Brain pericyte (primary cell): ENCODE results near the gene BPIFB2.

Experiments
- DNase-seq: peaks from one replicate; pipeline ENCODE4 v3.0.0-alpha.2; 2012; ENCODE audit warnings: low read depth, low spot score

BPIFB2 gene

DNA sequence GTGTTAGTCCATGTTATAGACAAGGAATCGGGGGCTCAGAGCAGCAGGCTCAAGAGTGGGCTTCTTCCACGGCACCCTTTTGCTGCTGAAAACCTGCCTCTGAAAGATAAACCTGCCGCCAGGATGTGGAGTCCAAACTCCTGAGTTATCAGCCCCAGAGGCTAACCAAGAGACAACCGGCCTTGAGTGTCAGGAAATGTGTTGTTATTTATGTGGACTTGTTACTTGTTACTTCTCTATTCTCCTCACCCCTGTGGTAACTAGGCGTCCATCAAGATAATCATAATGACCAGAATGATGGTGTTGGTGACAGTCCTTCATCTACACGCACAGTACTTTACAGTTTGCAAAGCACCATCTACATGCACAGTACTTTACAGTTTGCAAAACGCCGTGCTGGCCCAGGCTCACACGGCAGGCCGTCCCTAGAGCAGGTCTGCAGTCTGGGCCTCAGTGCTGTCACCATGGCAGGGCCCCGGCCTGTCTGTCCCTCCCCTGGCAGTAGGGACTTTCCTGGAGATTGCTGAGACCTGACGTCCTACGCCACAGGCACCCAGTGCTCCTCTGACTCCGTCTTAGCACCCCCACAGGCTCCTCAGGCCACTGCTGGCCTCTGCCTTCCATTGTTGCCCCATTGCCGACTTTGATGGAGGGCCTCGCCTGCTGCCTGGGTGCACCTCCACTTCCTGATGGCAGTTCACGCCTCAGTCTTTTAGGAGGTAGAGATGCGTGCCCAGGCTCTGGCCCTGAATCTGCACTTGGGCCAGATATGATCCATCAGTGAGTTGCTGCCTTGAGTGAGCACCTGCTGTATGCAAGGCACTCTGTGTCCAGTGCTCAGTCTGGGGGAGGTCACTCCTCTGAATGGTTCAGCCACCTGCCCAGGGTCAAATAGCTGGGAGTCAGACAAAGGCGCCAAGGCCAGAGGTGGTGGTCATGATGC lies 62.9 kb downstream of the BPIFB2 start:
- DNase-seq = no peak

DNA sequence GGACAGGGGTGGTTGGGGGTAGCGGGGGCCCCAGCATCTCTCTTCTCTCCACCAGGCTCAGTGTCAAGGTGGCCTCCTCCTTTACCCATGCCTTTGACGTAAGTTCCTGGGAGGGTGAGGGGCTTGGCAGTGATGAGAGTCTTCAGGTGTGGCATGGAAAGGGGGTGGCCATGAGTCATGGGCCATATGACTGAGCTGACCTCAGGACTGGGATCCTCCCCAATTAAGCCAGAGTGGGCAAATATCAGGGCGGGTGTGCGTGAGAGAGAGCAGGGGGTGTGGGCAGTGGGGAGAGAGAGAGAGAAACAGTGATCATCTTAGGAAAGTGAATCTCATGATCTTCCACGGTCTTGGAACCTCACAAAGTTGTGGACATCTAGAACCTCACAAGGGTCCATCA lies 63.7 kb downstream of the BPIFB2 start:
- no peak for DNase-seq

DNA sequence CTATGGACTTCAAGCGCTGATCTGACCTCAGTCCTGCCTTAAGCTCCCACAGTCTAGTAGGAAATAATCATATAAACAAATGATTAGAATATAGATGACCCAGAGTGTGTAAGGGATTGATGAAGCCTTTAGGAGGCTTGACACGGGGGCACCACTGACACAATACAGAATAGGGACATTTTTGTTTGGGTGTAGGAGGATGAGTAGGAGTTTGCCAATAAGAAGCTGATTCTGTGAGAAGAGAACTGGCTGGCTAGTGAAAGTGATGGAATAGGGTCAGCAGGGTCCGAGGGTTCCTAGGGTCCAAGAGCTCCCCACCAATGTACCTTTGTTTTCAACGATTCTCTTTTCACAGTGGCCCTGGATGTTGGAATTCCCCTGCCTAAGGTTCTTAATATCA lies 64.9 kb downstream of the BPIFB2 start:
- no peak for DNase-seq

DNA sequence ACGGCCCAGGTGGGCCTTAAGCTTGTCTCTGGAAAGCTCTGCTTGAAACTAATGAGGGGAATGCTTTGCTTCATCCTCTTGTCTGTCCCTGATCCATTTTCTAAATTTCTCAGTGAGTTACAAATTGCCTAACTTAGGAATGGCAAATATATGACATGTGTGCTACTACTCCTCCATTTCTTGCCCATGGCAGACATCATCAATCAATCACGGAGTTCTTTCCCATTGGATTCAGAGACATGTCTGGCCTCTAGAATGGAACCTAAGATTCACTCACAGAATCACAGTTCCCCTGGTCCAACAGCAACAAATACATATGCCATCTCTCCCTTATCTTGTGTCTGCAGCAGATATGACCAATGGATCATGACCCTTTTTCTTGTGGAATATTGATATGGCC lies 65.3 kb downstream of the BPIFB2 start:
- DNase-seq = no peak
